ENCODE data around the gene AKT1S1. TPM values are rescaled to one million over a fixed set of nuclear protein-coding genes. Genes with fewer than 3 reads are reported as not detected.

The AKT1S1 gene
- total RNA-seq, 2 donors from 2014 or later, result 15.2 to 20.7 TPM

GRCh38 chr19:49831592-49831991 lies 45.6 kb downstream of the AKT1S1 start:
- no peak for DNase-seq (ENCODE audit: low spot score)
- ATAC-seq (ENCODE audit: insufficient number of reproducible peaks, low FRiP score, low read depth), result no peak
- no peak overlapping the region for H3K4me3 ChIP-seq
- peaks cover 68% of the 10 kb centered on the region for H3K36me3 ChIP-seq
- no peaks in the 10 kb centered on the region for H3K4me1 ChIP-seq (ENCODE audit: control insufficient read depth in 1 of 2, low read depth in 2 of 2)
- no peak overlapping the region for H3K27ac ChIP-seq
- no peaks in the 10 kb centered on the region for H3K9me3 ChIP-seq
- TF ChIP-seq, protein P1, sequence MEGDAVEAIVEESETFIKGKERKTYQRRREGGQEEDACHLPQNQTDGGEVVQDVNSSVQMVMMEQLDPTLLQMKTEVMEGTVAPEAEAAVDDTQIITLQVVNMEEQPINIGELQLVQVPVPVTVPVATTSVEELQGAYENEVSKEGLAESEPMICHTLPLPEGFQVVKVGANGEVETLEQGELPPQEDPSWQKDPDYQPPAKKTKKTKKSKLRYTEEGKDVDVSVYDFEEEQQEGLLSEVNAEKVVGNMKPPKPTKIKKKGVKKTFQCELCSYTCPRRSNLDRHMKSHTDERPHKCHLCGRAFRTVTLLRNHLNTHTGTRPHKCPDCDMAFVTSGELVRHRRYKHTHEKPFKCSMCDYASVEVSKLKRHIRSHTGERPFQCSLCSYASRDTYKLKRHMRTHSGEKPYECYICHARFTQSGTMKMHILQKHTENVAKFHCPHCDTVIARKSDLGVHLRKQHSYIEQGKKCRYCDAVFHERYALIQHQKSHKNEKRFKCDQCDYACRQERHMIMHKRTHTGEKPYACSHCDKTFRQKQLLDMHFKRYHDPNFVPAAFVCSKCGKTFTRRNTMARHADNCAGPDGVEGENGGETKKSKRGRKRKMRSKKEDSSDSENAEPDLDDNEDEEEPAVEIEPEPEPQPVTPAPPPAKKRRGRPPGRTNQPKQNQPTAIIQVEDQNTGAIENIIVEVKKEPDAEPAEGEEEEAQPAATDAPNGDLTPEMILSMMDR (IDR thresholded peaks at IDR 0.05), result no peak
- H3K27me3 ChIP-seq (replicated peaks; ENCODE audit: insufficient read depth), result no peaks in the 10 kb centered on the region

DNA sequence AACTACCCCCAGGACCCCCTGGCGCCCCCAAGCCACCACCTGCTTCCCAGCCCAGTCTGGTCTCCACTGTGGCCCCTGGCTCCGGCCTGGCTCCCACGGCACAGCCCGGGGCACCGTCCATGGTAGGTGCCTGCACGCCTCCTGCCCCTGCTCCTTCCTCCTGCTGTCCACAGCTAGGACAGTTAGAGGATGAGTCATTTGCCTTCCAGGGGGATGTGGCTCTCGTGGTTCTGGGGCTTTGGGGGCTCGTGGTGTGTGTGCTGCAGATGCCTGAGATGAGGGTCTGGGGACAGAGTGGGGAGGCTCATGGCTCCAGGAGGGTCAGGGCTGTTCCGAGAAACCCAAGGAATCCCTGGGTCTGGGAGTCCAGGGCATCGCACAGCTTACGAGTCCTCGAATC lies 46.4 kb downstream of the AKT1S1 start:
- H3K27ac ChIP-seq, result no peak overlapping the region

GRCh38 chr19:49829721-49830120 lies 47.4 kb downstream of the AKT1S1 start:
- TF ChIP-seq, protein P1 (IDR thresholded peaks at IDR 0.05), result no peak
- Histone ChIP-seq H3K36me3 (peaks cover 51% of the 10 kb centered on the region), H3K4me3 (no peak overlapping the region), H3K27ac (no peak overlapping the region), H3K9me3 (no peaks in the 10 kb centered on the region), H3K4me1 (ENCODE audit: control insufficient read depth in 1 of 2, low read depth in 2 of 2) (no peaks in the 10 kb centered on the region), H3K27me3 (replicated peaks; ENCODE audit: insufficient read depth) (no peaks in the 10 kb centered on the region)
- DNase-seq (ENCODE audit: low spot score) (no peak), ATAC-seq (ENCODE audit: insufficient number of reproducible peaks, low FRiP score, low read depth) (no peak)

More for the DNA sequence above, 46.4 kb downstream of the AKT1S1 start:
- TF ChIP-seq, protein P1 (IDR thresholded peaks at IDR 0.05), result no peak
- no peak overlapping the region for H3K4me3 ChIP-seq
- H3K9me3 ChIP-seq, result no peaks in the 10 kb centered on the region
- ATAC-seq (ENCODE audit: insufficient number of reproducible peaks, low FRiP score, low read depth) (no peak), DNase-seq (ENCODE audit: low spot score) (no peak)
- H3K36me3 ChIP-seq, result peaks cover 61% of the 10 kb centered on the region
- H3K27me3 ChIP-seq (replicated peaks; ENCODE audit: insufficient read depth), result no peaks in the 10 kb centered on the region
- no peaks in the 10 kb centered on the region for H3K4me1 ChIP-seq (ENCODE audit: control insufficient read depth in 1 of 2, low read depth in 2 of 2)

- ATAC-seq (ENCODE audit: insufficient number of reproducible peaks, low FRiP score, low read depth) (no peak), DNase-seq (ENCODE audit: low spot score) (no peak)
- H3K4me3 ChIP-seq, result no peak overlapping the region
- no peaks in the 10 kb centered on the region for H3K27me3 ChIP-seq (replicated peaks; ENCODE audit: insufficient read depth)
- no peaks in the 10 kb centered on the region for H3K4me1 ChIP-seq (ENCODE audit: control insufficient read depth in 1 of 2, low read depth in 2 of 2)
- H3K27ac ChIP-seq, result no peak overlapping the region
- H3K9me3 ChIP-seq, result no peaks in the 10 kb centered on the region
- H3K36me3 ChIP-seq, result peaks cover 45% of the 10 kb centered on the region
- TF ChIP-seq, protein P1 (IDR thresholded peaks at IDR 0.05), result no peak
These were observed 48.0 kb downstream of the AKT1S1 start for GRCh38 chr19:49829200-49829599.

DNA sequence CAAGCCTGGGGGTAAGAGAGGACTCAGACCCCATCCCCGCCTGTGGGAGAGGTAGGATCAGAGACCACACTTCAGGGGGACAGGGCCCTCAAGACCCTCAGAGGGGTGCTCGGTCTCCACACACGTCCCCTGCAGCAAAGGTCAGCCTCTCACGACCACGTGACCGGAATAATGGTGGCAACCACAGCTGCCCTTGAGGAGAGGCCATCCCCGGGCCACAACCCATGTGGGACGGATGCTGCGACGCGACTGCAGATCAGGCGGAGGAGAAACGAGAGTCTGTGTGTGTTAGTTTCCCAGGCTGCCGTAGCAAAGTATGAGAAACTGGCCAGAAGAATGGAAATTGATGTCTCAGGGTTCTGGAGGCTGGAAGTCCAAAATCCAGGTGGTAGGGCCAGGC lies 50.1 kb downstream of the AKT1S1 start:
- Histone ChIP-seq H3K27ac (no peak overlapping the region), H3K4me1 (ENCODE audit: control insufficient read depth in 1 of 2, low read depth in 2 of 2) (no peaks in the 10 kb centered on the region), H3K9me3 (no peaks in the 10 kb centered on the region), H3K27me3 (replicated peaks; ENCODE audit: insufficient read depth) (no peaks in the 10 kb centered on the region), H3K4me3 (no peak overlapping the region), H3K36me3 (peaks cover 32% of the 10 kb centered on the region)
- DNase-seq (ENCODE audit: low spot score) (no peak), ATAC-seq (ENCODE audit: insufficient number of reproducible peaks, low FRiP score, low read depth) (no peak)
- TF ChIP-seq, protein P1 (IDR thresholded peaks at IDR 0.05), result no peak

Measured in thoracic aorta (tissue), 2 donors.